DND-41 (cell line): ENCODE results near the gene ANKRD6.
"Not testable (repeated sequence)": the region's sequence is repeated elsewhere in the genome, so short reads cannot be mapped to it uniquely, and the experiment has no call there.

Experiments
- ATAC-seq: fragments of 200-7000 bp; cut with Tn5 transposase; 3 replicates; pipeline ENCODE4 v1.9.1; 2021; ENCODE audit warnings: low read depth; ENCODE audit not compliant: insufficient read depth
- DNase-seq: peaks from one replicate; pipeline ENCODE4 v3.0.0-alpha.2; 2020
- H2AFZ ChIP-seq: 2 replicates; pipeline ENCODE4 v1.6.0; 2012; ENCODE audit warnings: low read depth, low read length
- H3K27ac ChIP-seq: 2 replicates; pipeline ENCODE4 v1.5.1; 2012; ENCODE audit warnings: low read length, inconsistent platforms
- H3K27me3 ChIP-seq: fragments of 200-600 bp; sonication (generic); 2 replicates; pipeline ENCODE4 v1.6.0; 2012; ENCODE audit warnings: low read length, mild to moderate bottlenecking, inconsistent platforms; ENCODE audit not compliant: insufficient read depth, poor library complexity
- H3K36me3 ChIP-seq: 2 replicates; pipeline ENCODE4 v1.5.1; 2012; ENCODE audit warnings: low read length, inconsistent platforms; ENCODE audit not compliant: insufficient read depth
- H3K4me1 ChIP-seq: 2 replicates; pipeline ENCODE4 v1.5.1; 2012; ENCODE audit warnings: mild to moderate bottlenecking, low read length; ENCODE audit not compliant: insufficient read depth
- H3K4me2 ChIP-seq: 2 replicates; pipeline ENCODE4 v1.6.0; 2012; ENCODE audit warnings: mild to moderate bottlenecking, moderate library complexity, low read length, inconsistent platforms; ENCODE audit not compliant: insufficient read depth
- H3K4me3 ChIP-seq, 2 experiments: fragments of 200-600 bp in 1 of 2; shearing (Covaris generic) in 1 of 2; 2 replicates each; pipeline ENCODE4 v1.5.1; 2012 to 2016; ENCODE audit warnings: inconsistent platforms in 2 of 2, low read length in 2 of 2, mild to moderate bottlenecking in 2 of 2, low read depth in 1 of 2, moderate library complexity in 1 of 2
- H3K79me2 ChIP-seq: 2 replicates; pipeline ENCODE4 v1.6.0; 2012; ENCODE audit warnings: low read length, inconsistent platforms; ENCODE audit not compliant: insufficient read depth
- H3K9ac ChIP-seq: 2 replicates; pipeline ENCODE4 v1.6.0; 2012; ENCODE audit warnings: low read depth, mild to moderate bottlenecking, inconsistent platforms, low read length, moderate library complexity
- H3K9me3 ChIP-seq: 2 replicates; pipeline ENCODE4 v1.5.1; 2012; ENCODE audit warnings: low read length, moderate library complexity, mild to moderate bottlenecking, inconsistent platforms; ENCODE audit not compliant: insufficient read depth, severe bottlenecking
- H4K20me1 ChIP-seq: 2 replicates; pipeline ENCODE4 v1.6.0; 2012; ENCODE audit warnings: low read length; ENCODE audit not compliant: insufficient read depth
- EZH2 ChIP-seq: IDR thresholded peaks from 3 replicates; pipeline ENCODE4 v1.6.1; 2012; ENCODE audit warnings: borderline replicate concordance, low read depth, mild to moderate bottlenecking, moderate library complexity, low read length, inconsistent platforms; ENCODE audit not compliant: severe bottlenecking
- TF ChIP-seq, protein P1 (sequence below): IDR thresholded peaks from 2 replicates; pipeline ENCODE4 v1.5.1; 2012; ENCODE audit warnings: borderline replicate concordance, low read length, moderate library complexity, mild to moderate bottlenecking; ENCODE audit not compliant: poor library complexity, severe bottlenecking; ENCODE audit errors: extremely low read depth

The ANKRD6 gene

DNA sequence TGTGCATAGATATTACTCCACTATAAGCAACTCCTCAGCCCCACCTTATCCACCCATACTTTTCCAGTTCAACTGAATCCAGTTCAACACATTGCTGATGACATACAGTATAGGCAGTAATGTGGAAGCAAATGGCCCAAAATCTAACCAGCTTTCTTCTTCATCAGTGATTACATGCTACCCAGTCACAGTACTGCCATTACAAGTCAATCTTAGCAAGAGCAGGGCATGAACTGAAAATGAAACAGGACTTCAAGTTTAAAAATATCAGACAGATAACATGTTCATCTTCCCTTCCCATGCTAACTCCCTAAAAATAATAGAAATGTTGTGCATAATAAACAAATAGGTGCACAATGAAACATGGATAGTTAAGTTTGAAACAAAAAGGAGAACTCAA, 40.1 kb upstream of the ANKRD6 start:
- H3K9ac ChIP-seq = no peak overlapping the region
- no peak for DNase-seq
- H3K36me3 ChIP-seq = peaks cover 17% of the 10 kb centered on the region; the same call in 1 of the 2 replicates
- H3K27me3 ChIP-seq = no peaks in the 10 kb centered on the region
- H3K27ac ChIP-seq = no peak overlapping the region
- H3K4me2 ChIP-seq = no peak overlapping the region
- TF ChIP-seq EZH2 = no peak
- TF ChIP-seq, protein P1, sequence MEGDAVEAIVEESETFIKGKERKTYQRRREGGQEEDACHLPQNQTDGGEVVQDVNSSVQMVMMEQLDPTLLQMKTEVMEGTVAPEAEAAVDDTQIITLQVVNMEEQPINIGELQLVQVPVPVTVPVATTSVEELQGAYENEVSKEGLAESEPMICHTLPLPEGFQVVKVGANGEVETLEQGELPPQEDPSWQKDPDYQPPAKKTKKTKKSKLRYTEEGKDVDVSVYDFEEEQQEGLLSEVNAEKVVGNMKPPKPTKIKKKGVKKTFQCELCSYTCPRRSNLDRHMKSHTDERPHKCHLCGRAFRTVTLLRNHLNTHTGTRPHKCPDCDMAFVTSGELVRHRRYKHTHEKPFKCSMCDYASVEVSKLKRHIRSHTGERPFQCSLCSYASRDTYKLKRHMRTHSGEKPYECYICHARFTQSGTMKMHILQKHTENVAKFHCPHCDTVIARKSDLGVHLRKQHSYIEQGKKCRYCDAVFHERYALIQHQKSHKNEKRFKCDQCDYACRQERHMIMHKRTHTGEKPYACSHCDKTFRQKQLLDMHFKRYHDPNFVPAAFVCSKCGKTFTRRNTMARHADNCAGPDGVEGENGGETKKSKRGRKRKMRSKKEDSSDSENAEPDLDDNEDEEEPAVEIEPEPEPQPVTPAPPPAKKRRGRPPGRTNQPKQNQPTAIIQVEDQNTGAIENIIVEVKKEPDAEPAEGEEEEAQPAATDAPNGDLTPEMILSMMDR = no peak
- H3K4me1 ChIP-seq = no peaks in the 10 kb centered on the region
- no peak overlapping the region for H3K4me3 ChIP-seq
- H2AFZ ChIP-seq = no peak overlapping the region
- H3K9me3 ChIP-seq = no peaks in the 10 kb centered on the region
- H4K20me1 ChIP-seq = peaks cover 42% of the 10 kb centered on the region
- ATAC-seq = no peak
- H3K79me2 ChIP-seq = peaks cover 96% of the 10 kb centered on the region

DNA sequence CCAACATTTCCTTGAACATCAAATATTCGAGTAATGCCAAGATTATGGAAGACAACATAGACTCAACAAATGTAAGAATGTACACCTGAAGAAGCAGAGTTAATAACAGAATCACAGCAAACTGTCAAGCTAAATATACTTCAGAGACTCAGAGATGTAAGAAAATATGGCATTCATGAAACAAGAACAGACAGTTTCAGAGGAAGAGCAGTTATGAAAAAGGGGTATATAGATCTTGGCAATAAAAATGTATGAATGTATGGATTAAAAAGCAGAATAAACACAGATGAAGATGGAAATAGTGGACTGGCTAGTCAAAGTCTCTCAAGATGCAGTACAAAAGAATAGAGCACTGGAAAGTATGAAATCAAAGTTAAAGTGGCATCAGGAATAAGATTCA, 39.3 kb upstream of the ANKRD6 start:
- Histone ChIP-seq H3K4me3 (no peak overlapping the region), H3K4me2 (no peak overlapping the region), H3K36me3 (peaks cover 16% of the 10 kb centered on the region; the same call in 1 of the 2 replicates), H3K4me1 (no peaks in the 10 kb centered on the region), H3K27me3 (no peaks in the 10 kb centered on the region), H3K9ac (no peak overlapping the region), H4K20me1 (peaks cover 44% of the 10 kb centered on the region), H3K27ac (peak overlapping the region; percentile 7; the same call in 1 of the 2 replicates), H3K79me2 (peaks cover 96% of the 10 kb centered on the region), H3K9me3 (no peaks in the 10 kb centered on the region), H2AFZ (no peak overlapping the region)
- TF ChIP-seq EZH2 = no peak
- TF ChIP-seq, protein P1 = no peak
- DNase-seq (no peak), ATAC-seq (no peak)

DNA sequence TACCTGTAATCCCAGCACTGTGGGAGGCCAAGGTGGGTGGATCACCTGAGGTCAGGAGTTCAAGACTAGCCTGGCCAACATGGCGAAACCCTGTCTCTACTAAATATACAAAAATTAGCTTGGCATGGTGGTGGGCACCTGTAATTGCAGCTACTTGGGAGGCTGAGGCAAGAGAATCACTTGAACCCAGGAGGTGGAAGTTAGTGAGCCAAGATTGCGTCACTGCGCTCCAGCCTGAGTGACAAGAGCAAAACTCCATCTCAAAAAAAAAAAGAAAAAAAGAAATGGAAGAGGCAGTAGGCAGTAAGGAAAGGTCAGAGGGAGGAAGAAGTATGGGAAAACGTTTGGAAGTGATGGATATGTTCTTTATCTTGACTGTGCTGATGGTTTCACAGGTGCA, 35.1 kb upstream of the ANKRD6 start:
- H3K27me3 ChIP-seq, H2AFZ ChIP-seq, H3K4me3 ChIP-seq, DNase-seq, H3K4me1 ChIP-seq, H3K4me2 ChIP-seq, H3K9ac ChIP-seq, H3K9me3 ChIP-seq, ATAC-seq, H3K27ac ChIP-seq: not testable (repeated sequence)
- Histone ChIP-seq H4K20me1 (peaks cover 52% of the 10 kb centered on the region), H3K36me3 (peaks cover 20% of the 10 kb centered on the region; the same call in 1 of the 2 replicates), H3K79me2 (peaks cover 95% of the 10 kb centered on the region)

GRCh38 chr6:89398762-89399525, 34.0 kb upstream of the ANKRD6 start:
- Histone ChIP-seq H3K9me3 (no peaks in the 10 kb centered on the region), H3K27me3 (no peaks in the 10 kb centered on the region), H2AFZ (no peak overlapping the region), H3K79me2 (peaks cover 95% of the 10 kb centered on the region), H3K9ac (no peak overlapping the region), H3K4me3 (no peak overlapping the region), H3K4me1 (no peaks in the 10 kb centered on the region), H4K20me1 (peaks cover 52% of the 10 kb centered on the region), H3K4me2 (no peak overlapping the region), H3K27ac (no peak overlapping the region), H3K36me3 (peaks cover 11% of the 10 kb centered on the region; the same call in 1 of the 2 replicates)
- DNase-seq (no peak), ATAC-seq (no peak)
- no peak for TF ChIP-seq EZH2
- TF ChIP-seq, protein P1 = no peak
